GM18508 (cell line): ENCODE results near the gene FBXL16.
"Not testable (repeated sequence)": the region's sequence is repeated elsewhere in the genome, so short reads cannot be mapped to it uniquely, and the experiment has no call there.

Source experiments
- ATAC-seq: cut with Tn5 transposase; IDR thresholded peaks from one replicate; pipeline ENCODE4 v1.9.1; 2021; ENCODE audit warnings: moderate number of reproducible peaks; ENCODE audit not compliant: insufficient read depth, unreplicated experiment

FBXL16 gene, protein sequence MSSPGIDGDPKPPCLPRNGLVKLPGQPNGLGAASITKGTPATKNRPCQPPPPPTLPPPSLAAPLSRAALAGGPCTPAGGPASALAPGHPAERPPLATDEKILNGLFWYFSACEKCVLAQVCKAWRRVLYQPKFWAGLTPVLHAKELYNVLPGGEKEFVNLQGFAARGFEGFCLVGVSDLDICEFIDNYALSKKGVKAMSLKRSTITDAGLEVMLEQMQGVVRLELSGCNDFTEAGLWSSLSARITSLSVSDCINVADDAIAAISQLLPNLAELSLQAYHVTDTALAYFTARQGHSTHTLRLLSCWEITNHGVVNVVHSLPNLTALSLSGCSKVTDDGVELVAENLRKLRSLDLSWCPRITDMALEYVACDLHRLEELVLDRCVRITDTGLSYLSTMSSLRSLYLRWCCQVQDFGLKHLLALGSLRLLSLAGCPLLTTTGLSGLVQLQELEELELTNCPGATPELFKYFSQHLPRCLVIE

GRCh38 chr16:705431-706188 lies at the start of gene FBXL16:
Gene FBXL16, minus strand, starts transcription at chr16:705801. Its CDS starts 8,396 bp downstream, at chr16:697405.
- no peak for ATAC-seq

DNA sequence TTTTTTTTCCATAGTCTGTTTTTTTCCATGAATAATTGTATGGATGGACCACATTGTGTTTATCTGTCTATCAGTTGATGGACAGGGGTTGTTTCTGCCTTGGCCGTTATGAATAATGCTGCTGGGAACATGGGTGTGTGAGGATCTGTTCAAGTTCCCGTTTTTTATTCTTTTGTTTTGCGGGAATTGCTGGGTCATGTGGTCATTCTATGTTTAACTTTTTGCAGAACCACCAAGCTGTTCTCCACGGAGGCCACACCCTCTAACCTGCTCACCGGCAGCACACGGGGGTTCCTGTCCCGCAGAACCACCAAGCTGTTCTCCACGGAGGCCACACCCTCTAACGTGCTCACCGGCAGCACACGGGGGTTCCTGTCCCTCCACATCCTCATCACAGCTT lies 49.1 kb upstream of the FBXL16 start:
- ATAC-seq = no peak

GRCh38 chr16:754121-754607 lies 48.6 kb upstream of the FBXL16 start:
- not testable (repeated sequence) for ATAC-seq

DNA sequence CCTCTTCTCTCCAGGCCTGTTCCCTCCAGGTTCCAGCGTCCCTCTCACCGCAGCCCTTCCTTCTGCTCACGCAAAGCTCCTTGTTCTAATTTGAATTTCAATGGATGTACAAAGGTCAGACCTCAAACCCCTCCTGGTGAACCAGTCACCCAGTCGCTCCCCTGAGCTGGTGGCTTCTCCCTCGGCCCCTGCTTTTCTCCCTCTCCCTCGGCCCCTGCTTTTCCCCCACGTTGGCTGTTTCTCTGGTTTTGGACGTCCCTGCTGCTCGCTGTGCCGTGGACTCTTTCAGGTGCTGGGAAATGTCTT lies 46.4 kb upstream of the FBXL16 start:
- no peak for ATAC-seq

GRCh38 chr16:751152-752006 lies 45.8 kb upstream of the FBXL16 start:
- ATAC-seq = no peak

DNA sequence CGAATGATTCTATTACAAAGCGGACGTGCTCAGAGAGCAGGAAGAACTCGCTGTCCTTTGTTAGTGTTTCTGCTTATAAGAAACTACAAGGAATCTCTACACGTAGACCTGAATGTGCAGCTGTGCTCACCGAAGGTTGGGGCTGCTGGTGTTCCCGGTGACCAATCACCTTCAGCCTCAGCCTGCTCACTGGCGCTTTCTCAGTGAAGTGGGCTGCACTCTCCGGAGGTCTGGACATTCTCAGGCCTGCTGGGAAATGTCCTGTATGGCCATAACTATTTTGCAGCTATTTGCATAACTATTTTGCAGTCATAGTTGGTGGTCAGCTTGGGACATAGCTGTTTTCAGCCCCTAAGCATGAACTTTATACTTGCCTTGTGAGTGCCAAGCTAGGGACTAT lies 44.9 kb upstream of the FBXL16 start:
- no peak for ATAC-seq

- ATAC-seq = no peak
Observed at GRCh38 chr16:749010-749409, 43.4 kb upstream of the FBXL16 start.

- no peak for ATAC-seq
Observed at GRCh38 chr16:747978-748746, 42.6 kb upstream of the FBXL16 start.

DNA sequence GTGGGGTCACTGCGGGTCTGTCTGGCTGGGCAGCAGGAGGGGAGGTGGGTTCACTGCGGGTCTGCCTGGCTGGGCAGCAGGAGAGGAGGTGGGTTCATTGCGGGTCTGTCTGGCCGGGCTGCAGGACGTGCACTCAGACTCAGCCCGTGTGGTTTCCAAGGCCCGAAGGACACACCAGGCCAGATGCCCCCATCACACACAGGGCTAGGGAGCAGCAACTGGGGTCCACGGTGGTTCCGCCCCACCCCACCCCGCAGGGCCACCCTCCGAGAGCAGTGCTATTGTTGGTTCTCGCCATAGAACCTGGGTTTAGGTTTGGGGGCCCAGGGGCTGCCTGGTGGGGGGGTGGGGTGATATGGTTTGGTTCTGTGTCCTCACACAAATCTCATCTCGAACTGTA lies 41.0 kb upstream of the FBXL16 start:
- ATAC-seq = no peak

DNA sequence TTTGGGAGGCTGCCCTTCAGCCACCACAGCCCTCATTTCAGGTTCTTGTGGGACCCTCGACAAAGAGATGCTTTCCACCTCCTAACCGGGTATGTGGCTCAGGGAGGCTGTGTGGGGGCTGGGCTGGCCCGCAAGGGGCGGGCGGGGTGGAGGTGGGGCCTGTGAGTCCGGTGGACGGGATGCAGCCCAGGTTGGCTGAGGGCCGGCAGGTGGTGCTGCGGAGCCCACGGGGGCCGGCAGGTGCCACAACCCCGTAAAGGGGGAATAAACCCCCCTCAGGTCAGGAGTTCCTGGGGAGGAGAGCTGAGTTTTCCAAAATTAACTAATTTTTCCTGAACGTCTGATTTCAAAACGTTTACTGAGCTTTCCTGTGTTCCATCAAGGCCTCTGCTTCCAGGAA lies 40.1 kb upstream of the FBXL16 start:
- ATAC-seq = no peak

GRCh38 chr16:743794-744500 lies 38.3 kb upstream of the FBXL16 start:
- ATAC-seq = no peak

DNA sequence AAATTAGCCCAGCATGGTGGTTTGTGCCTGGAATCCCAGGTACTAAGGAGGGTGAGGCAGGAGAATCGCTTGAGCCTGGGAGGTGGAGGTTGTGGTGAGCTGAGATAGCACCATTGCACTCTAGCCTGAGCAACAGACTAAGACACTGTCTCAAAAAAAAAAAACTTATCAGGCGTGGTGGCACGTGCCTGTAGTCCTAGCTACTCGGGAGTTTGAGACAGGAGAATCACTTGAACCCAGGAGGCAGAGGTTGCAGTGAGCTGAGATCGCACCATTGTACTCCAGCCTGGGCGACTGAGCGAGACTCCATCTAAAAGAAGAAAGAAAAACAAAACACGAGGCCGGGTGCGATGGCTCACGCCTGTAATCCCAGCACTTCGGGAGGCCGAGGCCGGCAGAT lies 37.3 kb upstream of the FBXL16 start:
- not testable (repeated sequence) for ATAC-seq

DNA sequence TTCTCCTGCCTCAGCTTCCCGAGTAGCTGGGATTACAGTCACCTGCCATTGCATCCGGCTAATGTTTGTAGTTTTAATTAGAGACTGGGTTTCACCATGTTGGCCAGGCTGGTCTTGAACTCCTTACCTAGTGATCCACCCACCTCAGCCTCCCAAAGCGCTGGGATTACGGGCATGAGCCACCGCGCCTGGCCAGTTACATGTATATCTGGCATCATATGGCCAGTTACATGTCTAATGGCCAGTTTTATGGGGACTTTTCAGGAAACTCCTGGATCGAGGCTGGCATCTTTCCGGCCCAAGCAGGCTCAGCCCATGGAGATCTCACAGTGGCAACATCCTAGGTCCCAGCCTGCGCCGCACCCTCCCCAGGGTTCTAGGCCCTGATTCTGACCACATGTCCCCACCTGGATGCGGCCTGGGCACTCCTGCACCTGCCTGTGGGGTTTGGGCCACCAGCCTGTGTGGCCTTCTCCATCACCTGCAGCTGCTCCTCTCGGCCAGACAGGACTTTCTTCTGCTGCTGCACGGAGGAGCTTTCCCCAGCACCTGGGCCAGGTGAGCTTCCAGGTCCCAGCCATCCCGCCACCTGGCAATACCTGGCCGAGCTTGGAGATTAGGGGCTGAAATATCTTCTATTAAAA lies 36.5 kb upstream of the FBXL16 start:
- no peak for ATAC-seq

- no peak for ATAC-seq
Observed at GRCh38 chr16:740764-741505, 35.3 kb upstream of the FBXL16 start, which contains the start of gene CIAO3. Gene CIAO3, minus strand, starts transcription at chr16:740997. Its CDS starts 12 bp downstream, at chr16:740985.

GRCh38 chr16:740459-740763 lies 34.8 kb upstream of the FBXL16 start:
- ATAC-seq = no peak

GRCh38 chr16:739560-740458 lies 34.2 kb upstream of the FBXL16 start:
- ATAC-seq = no peak

GRCh38 chr16:736936-737481 lies 31.4 kb upstream of the FBXL16 start:
- ATAC-seq = no peak
